Motor neuron (in vitro differentiated cells): ENCODE data around the gene PTPRK. TPM values are rescaled to one million over a fixed set of nuclear protein-coding genes. Genes with fewer than 3 reads are reported as not detected.

Experiments used
- ATAC-seq, 8 experiments: fragments of 200-7000 bp; cut with Tn5 transposase; replicated peaks in 6 of 8; 2 replicates each; pipeline ENCODE4 v1.8.0; 2021; ENCODE audit warnings: mild to moderate bottlenecking in 8 of 8, moderate library complexity in 8 of 8
- H3K27ac ChIP-seq, 2 donors: fragments of 250-450 bp; sonication (Bioruptor Pico); 2 replicates each; pipeline ENCODE4 v1.9.0; 2021; ENCODE audit warnings: antibody characterized with exemption in 2 of 2, mild to moderate bottlenecking in 2 of 2, moderate library complexity in 1 of 2
- H3K4me1 ChIP-seq, 2 donors: fragments of 250-450 bp; sonication (Bioruptor Pico); replicated peaks in 1 of 2; 2 replicates each; pipeline ENCODE4 v1.6.1; 2021; ENCODE audit warnings: antibody characterized with exemption in 2 of 2, mild to moderate bottlenecking in 2 of 2, moderate library complexity in 1 of 2
- H3K4me3 ChIP-seq, 5 donors: fragments of 250-450 bp; sonication (Bioruptor Pico); 2 replicates each; pipeline ENCODE4 v1.9.0; 2021; ENCODE audit warnings: antibody characterized with exemption in 5 of 5, mild to moderate bottlenecking in 5 of 5, moderate library complexity in 4 of 5
- WGBS, 10 experiments: fragments of 450-650 bp; shearing (Covaris generic); methylation state at CpG; one replicate each; pipeline ENCODE4 v1.0.0; 2022; 5-methylcytosine and 5-hydroxymethylcytosine counted together
- in situ Hi-C, 9 experiments: fragments of 400-800 bp; cut with MboI; loops; one replicate each; pipeline ENCODE4 v1.15.0; 2021; ENCODE audit warnings: low sequenced_read_pairs in 9 of 9, low pct_unique_long_range_greater_than_20kb in 2 of 9; ENCODE audit not compliant: unreplicated experiment in 9 of 9
- total RNA-seq, 8 experiments: library from RNA; unstranded; fragments of 300-600 nt; gene quantifications; 2 replicates each; pipeline versions ENCODE4 v1.2.3 to v1.2.4, GENCODE V29; 2022

PTPRK gene
- total RNA-seq, 8 experiments from 2014 or later = 14.4 to 93.9 (median 26.3) TPM

DNA sequence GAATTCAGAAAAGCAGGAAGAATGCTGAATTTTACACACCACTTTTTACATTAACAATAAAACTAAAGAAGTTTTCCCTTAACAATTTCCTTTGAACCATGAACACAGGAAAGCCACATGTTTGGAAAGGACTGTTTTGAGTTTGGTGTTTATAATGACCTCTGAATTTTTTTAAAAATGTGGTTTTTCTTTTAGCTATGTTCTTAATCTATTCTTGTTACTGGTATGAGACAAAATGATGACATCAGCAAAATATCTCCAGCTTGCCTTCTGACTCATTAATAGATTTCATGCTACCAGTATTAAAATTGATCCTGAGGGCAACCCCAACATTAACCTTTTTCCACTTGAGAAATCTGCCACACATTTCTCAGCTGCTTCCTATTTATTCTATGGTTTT is 402.0 kb downstream of the PTPRK start:
- Histone ChIP-seq H3K27ac (no peak overlapping the region), H3K4me3 (no peak overlapping the region), H3K4me1 (peaks cover 0 to 11% of the 10 kb centered on the region in 2 donors)
- in situ Hi-C loops = no loop called here
- no peak for ATAC-seq

GRCh38 chr6:128117916-128118315 is 402.5 kb downstream of the PTPRK start:
- WGBS, 10 experiments = 94 to 100% (median 100%) methylated on average over 2 to 3 of the region's 3 CpGs; no CpG with 5 or more reads in 1 of the 10 experiments
- Histone ChIP-seq H3K4me3 (no peak overlapping the region), H3K4me1 (peaks cover 0 to 14% of the 10 kb centered on the region in 2 donors), H3K27ac (no peak overlapping the region)
- ATAC-seq = no peak
- in situ Hi-C loops = no loop called here

DNA sequence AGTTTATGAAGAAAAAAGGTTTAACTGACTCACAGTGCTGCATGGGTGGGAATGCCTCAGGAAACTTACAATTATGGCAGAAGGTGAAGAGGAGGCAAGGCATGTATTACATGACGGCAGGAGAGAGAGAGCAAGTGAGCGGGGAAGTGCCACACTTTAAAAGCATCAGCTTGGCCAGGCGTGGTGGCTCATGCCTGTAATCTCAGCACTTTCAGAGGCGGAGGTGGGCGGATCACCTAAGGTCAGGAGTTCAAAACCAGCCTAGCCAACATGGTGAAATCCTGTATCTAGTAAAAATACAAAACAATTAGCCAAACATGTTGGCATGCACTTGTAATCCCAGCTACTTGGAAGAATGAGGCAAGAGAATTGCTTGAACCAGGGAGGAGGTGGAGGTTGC is 406.2 kb downstream of the PTPRK start:
- Histone ChIP-seq H3K4me1 (peaks cover 4 to 24% of the 10 kb centered on the region in 2 donors), H3K4me3 (no peak overlapping the region), H3K27ac (no peak overlapping the region)
- in situ Hi-C loops = no loop called here
- 82 to 100% (median 100%) methylated on average over 1 to 5 of the region's 5 CpGs for WGBS, 10 experiments
- ATAC-seq = no peak

- Histone ChIP-seq H3K27ac (peak overlapping the region in 1 of 2 donors; percentile 26), H3K4me1 (peaks cover 4 to 18% of the 10 kb centered on the region in 2 donors), H3K4me3 (no peak overlapping the region)
- WGBS, 10 experiments = 57 to 100% (median 85%) methylated on average over 1 to 2 of the region's 2 CpGs; no CpG with 5 or more reads in 2 of the 10 experiments
- in situ Hi-C loops = no loop called here
- ATAC-seq = peak in 6 of 8 experiments; percentile 38 to 96 (median 76)
Measured at GRCh38 chr6:128112494-128112893, 407.9 kb downstream of the PTPRK start.

DNA sequence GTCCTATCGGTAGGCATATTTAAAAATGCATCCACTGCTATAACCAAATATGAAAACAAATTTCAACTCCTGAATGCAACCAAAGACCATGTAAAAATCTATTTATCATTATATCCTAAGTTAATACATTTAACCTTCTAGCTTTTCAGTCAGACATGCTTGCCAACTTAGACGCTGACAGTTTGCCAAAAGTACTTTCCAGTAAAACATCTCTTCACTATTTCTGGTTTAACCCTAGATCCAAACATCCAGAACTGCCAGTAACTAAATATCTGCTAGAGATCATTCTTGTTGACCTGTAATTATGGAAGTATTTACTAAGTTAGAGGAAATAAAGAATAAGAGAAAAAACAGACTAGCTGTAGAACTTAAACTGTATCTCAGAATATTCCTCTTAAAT is 409.3 kb downstream of the PTPRK start:
- Histone ChIP-seq H3K4me3 (no peak overlapping the region), H3K27ac (no peak overlapping the region), H3K4me1 (peaks cover 4 to 18% of the 10 kb centered on the region in 2 donors)
- 59 to 100% (median 91%) methylated on average over 1 to 2 of the region's 2 CpGs; no CpG with 5 or more reads in 2 of the 10 experiments for WGBS, 10 experiments
- no peak for ATAC-seq
- in situ Hi-C loops = no loop called here

DNA sequence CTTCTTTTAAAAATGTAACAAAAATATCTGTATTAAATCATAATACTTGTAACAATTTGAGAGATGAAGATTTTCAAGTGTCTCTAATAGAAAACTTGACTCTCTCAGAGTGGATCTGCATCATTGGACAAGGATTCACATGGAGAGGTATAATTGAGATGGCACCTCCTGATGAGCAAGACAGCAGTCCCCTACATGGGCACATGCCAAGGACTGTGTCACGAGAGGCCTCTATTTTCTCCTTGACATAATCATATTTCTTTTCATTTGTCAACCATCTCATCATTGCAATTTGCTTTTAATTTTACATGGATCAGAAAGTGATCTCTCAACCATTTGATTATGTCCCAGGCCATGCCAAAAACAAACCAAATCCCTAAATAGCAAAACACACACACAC is 412.7 kb downstream of the PTPRK start:
- Histone ChIP-seq H3K4me1 (peaks cover 3 to 12% of the 10 kb centered on the region in 2 donors), H3K27ac (no peak overlapping the region), H3K4me3 (no peak overlapping the region)
- in situ Hi-C loops = no loop called here
- 75 to 100% (median 100%) methylated on average over 1 of the region's 1 CpG; no CpG with 5 or more reads in 5 of the 10 experiments for WGBS, 10 experiments
- ATAC-seq = no peak

GRCh38 chr6:128099571-128100197 is 420.7 kb downstream of the PTPRK start:
- Histone ChIP-seq H3K27ac (no peak overlapping the region), H3K4me1 (peaks cover 0 to 50% of the 10 kb centered on the region in 2 donors), H3K4me3 (no peak overlapping the region)
- peak in 5 of 8 experiments; percentile 60 to 84 (median 76) for ATAC-seq
- in situ Hi-C loops = no loop called here
- 63 to 100% (median 91%) methylated on average over 1 of the region's 1 CpG; no CpG with 5 or more reads in 1 of the 10 experiments for WGBS, 10 experiments

DNA sequence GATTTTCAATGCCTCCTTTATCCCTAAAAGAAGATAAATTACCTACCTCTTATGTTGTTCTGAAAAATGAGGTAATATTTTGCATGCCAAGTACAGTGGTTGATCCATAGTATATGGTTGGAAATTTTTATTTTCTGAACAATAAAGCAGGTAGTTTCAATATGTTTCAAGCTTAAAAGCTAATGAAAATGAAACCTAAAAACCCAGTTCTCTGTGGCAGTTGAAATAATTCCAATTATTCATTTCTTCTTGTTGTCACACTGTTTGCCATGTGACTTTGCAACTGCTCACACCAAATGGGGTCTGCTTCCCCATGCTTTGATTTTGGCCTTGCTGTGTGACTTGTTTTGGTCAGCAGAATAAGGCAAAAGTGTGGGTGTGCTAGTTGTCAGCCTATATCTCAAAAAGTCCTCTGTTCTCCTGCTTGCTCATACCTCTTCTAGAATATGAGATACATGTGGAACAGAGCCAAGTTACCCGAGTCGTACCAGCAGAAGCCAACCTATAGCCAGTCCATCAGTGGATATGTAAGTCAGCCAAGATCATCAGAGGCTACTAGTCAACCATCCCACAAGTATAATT is 422.3 kb downstream of the PTPRK start:
- in situ Hi-C loops = no loop called here
- Histone ChIP-seq H3K4me3 (no peak overlapping the region), H3K27ac (no peak overlapping the region), H3K4me1 (peaks cover 0 to 50% of the 10 kb centered on the region in 2 donors)
- ATAC-seq = no peak
- WGBS, 10 experiments = 87 to 100% (median 96%) methylated on average over 1 to 2 of the region's 2 CpGs; no CpG with 5 or more reads in 6 of the 10 experiments

DNA sequence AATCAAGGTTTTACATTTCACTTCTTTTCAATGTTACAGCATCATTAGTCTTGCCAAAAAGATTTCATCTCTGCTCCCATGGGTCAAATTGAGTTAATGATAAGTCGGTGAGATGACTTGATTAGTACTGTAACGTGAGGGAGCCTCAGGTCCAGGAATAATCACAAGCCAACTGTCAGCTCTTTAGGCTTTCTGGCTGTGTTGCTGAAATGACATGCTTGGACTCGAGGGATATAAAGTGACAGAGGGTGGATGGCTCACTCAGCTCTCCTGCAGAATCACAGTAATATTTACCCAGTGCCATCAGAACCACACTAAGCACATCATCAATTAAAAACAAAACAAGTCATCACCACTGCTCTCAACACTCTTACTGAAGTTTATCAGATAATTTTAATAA is 423.4 kb downstream of the PTPRK start:
- ATAC-seq = peak in 5 of 8 experiments; percentile 63 to 85 (median 74)
- no peak overlapping the region for H3K27ac ChIP-seq
- no peak overlapping the region for H3K4me3 ChIP-seq
- in situ Hi-C loops = no loop called here
- peaks cover 0 to 50% of the 10 kb centered on the region in 2 donors for H3K4me1 ChIP-seq
- 20 to 77% (median 43%) methylated on average over 1 to 3 of the region's 3 CpGs; no CpG with 5 or more reads in 3 of the 10 experiments for WGBS, 10 experiments

DNA sequence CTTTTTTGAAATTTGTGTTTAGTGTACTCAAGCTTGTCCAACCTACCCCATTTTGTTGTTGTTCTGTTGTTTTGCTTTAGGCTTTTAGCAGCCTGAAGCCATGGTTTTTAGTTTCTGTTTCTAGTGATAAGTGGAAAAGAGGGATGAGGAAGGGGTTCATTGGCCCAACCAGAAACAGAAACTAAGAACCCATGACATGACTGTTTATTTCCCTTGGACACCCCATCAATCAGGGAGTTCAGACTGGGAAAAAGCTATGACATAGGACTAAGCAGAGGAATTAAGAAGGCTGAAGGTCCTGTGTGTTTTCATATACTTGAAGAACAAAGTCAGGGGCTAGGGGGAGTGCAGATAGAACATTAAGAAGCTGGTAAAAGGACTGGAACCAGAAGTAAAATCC is 425.0 kb downstream of the PTPRK start:
- in situ Hi-C loops = no loop called here
- ATAC-seq = no peak
- peaks cover 0 to 36% of the 10 kb centered on the region in 2 donors for H3K4me1 ChIP-seq
- no peak overlapping the region for H3K27ac ChIP-seq
- H3K4me3 ChIP-seq = no peak overlapping the region

- no peak overlapping the region for H3K27ac ChIP-seq
- H3K4me3 ChIP-seq = no peak overlapping the region
- no peaks in the 10 kb centered on the region for H3K4me1 ChIP-seq
- 56 to 100% (median 89%) methylated on average over 2 to 4 of the region's 4 CpGs; no CpG with 5 or more reads in 1 of the 10 experiments for WGBS, 10 experiments
- in situ Hi-C loops = no loop called here
- no peak for ATAC-seq
Measured at GRCh38 chr6:128079021-128079420, 441.4 kb downstream of the PTPRK start.

DNA sequence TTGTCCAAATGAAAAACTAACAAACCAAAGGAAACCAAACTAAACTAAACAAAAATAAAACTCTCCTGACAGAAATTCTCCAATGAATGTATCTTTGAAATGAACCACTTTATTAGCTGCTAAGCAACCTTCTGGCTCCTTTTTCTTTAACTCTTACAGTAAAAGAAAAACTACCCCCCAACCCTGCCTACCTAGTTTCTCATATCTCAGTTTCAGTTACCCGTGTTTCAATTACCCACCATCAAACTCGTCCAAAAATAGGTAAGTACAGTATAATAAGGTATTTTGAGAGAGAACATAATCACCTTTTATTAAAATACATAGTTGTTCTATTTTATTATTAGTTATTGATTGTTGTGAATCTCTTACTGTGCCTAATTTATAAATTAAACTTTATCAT is 442.1 kb downstream of the PTPRK start:
- H3K4me1 ChIP-seq = no peaks in the 10 kb centered on the region
- ATAC-seq = no peak
- no peak overlapping the region for H3K27ac ChIP-seq
- H3K4me3 ChIP-seq = no peak overlapping the region
- in situ Hi-C loops = no loop called here
- 56 to 100% (median 92%) methylated on average over 1 to 2 of the region's 2 CpGs; no CpG with 5 or more reads in 1 of the 10 experiments for WGBS, 10 experiments

- Histone ChIP-seq H3K4me1 (no peaks in the 10 kb centered on the region), H3K27ac (no peak overlapping the region), H3K4me3 (no peak overlapping the region)
- WGBS, 10 experiments = 75 to 100% (median 100%) methylated on average over 1 of the region's 1 CpG; no CpG with 5 or more reads in 1 of the 10 experiments
- in situ Hi-C loops = no loop called here
- no peak for ATAC-seq
Measured at GRCh38 chr6:128076843-128077242, 443.6 kb downstream of the PTPRK start.

DNA sequence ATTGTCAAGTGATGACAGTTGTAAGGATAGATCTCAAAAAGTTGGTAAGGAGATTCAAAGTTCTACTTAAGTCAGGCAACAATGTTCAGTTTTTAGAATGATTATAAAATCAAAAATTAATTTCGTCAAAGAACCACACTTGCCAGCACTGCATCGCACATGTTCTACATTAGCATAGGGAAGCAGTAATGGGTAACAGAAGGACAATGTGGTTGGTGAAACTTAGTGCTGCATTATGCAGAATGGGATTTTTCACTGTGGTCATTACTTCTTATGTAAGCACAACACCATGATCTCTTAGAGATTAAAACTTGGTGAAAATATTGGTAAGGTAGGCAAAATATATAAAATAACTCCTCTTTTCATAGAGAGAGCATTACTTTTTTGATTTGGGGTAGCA is 445.8 kb downstream of the PTPRK start:
- Histone ChIP-seq H3K27ac (no peak overlapping the region), H3K4me1 (no peaks in the 10 kb centered on the region), H3K4me3 (no peak overlapping the region)
- in situ Hi-C loops = no loop called here
- peak in 3 of 8 experiments; percentile 39 to 74 (median 69) for ATAC-seq
- WGBS, 10 experiments = 0 to 100% (median 83%) methylated on average over 1 to 2 of the region's 2 CpGs; no CpG with 5 or more reads in 2 of the 10 experiments
